GM19043 (cell line): ENCODE results near the gene ANP32B.
"Not testable (repeated sequence)": the region's sequence is repeated elsewhere in the genome, so short reads cannot be mapped to it uniquely, and the experiment has no call there.

Source experiments
- ATAC-seq: cut with Tn5 transposase; IDR thresholded peaks from one replicate; pipeline ENCODE4 v1.9.1; 2021; ENCODE audit warnings: low read depth; ENCODE audit not compliant: unreplicated experiment

ANP32B gene

DNA sequence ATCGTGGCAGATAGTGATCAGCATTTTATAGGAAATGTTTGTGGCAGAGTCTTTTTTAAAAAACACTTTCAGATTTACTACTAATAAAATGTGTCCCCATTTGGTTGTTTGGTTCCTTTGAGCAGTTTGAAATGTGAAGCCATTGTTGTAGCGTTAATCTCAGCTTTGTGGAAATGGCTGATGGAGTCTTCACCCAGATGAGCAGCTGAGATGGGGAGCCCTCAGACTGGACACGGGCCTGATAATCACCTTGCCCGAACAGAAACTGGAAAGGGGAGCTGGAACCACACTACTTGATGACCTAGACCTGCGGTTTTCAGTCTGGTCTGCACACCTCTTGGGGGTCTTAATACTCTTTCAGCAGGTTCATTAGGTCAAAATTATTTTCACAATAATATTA, 20.6 kb upstream of the ANP32B start:
- ATAC-seq = no peak

DNA sequence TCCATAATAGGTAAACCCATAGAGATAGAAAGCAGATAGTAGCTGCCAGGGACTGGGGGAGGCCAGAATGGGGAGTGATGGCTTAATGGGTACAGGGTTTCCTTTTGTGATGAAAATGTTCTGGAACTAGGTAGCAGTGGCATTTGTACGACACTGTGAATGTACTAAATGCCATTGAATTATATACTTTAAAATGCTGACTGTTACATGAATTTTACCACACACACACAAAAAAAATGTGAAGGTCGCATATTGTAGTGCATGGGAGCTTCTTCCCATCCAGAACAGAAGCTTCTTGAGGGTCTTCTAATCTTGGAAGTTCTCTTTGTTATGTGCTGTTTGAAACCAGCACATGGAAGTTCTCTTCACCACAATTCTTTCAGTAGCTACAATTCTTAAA, 19.9 kb upstream of the ANP32B start:
- no peak for ATAC-seq

DNA sequence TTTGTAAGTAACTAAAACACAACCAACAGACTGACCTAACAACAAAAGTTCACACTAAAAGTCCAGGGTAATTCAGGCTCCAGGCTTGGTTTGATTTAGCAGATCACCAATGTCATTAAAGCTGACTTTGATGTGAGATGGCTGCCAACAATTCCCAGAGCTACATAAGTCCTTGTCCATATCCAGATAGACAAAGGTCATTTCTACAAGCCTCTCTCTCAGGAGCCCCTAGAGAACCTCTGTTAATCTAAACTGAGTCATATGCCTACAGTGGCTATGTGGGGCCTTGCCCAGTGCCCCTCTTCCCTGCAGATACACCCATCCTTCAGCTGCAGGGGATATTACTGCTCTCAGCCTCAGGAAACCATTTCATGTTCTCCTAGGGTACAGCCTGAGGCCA, 18.2 kb upstream of the ANP32B start:
- ATAC-seq = no peak

DNA sequence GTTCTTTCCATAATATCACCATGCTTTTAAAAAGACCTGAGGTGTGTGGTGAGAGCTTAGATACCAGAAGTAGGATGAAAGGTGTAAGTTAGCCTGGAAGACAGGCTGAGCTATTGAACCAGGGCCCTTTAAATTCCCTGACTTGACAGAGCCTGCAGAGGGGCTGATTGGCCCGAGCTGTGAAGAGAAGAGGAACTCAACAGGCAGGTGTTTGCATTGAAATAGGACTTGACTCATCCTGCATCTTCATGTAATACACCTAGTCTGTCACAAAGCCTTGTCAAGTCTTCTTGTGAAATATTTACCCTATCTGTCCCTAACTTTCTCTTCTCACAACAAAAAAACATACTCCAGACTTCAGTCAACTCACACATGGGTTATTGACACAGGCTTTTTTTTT, 16.6 kb upstream of the ANP32B start:
- ATAC-seq = no peak

DNA sequence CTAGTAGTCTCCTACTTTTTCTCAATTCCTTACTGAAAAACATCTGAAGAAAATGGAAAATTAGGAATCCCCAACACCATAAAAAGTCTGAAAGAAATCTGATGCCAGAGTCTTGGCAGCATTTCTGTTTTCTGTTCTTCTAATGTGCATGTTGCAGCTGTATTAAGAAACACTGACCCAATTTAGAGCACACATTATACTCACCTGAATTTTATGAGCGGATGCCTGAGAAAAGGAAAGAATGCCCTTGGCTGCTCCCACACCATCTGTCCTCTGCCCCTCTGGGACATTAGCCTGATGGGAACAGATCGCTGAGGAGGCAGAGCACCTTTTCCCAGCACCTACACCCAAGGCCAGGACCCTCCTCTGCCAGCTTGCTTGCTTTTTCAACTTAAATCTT, 14.1 kb upstream of the ANP32B start:
- ATAC-seq = no peak

DNA sequence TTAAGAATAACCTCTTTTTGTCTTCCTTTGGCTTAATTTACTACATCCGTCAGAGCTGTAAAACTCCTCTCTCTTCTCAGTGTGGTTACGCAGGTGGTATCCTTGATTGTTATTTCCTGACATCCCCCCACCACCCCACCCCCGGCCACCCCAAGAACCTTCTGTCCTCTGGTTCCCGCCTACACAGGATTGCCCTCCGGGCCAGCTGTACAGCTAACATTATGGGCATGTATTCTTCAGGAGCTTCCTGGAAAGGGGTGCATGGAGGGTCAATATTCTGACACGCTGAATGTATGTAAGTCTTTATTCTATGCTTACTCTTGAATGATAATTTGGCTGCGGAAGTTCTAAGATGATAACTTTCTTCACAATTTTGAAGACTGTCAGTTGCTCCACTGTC, 13.0 kb upstream of the ANP32B start:
- ATAC-seq = no peak

DNA sequence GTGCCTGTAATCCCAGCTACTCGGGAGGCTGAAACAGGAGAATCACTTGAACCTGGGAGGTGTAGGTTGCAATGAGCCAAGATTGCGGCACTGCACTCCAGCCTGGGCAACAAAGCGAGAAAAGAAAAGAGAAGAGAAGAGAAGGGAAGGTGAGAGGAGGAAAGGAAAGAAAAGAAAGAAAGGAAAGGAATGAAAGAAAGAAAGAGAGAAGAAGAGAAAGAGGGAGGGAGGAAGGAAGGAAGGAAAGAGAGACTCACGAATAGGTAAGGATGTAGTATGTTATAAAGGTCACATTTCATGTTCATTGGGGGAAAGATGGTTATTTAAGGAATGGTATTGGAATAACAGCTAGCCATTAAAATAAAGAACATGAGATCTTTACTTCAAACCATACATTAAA, 10.4 kb upstream of the ANP32B start:
- no peak for ATAC-seq

DNA sequence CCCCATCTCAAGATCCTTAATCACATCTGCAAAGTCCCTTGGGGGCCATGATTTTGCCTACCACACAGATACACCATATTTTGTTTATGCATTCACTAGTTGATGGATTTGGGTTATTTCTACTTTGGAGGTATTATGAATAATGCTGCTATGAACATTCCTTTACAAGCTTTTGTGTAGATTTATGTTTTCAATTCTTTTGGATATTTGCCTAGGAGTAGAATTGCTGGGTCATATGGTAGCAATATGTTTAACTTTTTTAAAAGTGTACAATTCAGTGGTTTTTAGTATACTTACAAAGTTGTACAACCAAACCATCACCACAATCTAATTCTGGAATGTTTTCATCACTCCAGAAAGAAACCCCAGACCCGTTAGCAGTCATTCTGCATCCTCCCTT, 7.8 kb upstream of the ANP32B start:
- ATAC-seq = no peak

DNA sequence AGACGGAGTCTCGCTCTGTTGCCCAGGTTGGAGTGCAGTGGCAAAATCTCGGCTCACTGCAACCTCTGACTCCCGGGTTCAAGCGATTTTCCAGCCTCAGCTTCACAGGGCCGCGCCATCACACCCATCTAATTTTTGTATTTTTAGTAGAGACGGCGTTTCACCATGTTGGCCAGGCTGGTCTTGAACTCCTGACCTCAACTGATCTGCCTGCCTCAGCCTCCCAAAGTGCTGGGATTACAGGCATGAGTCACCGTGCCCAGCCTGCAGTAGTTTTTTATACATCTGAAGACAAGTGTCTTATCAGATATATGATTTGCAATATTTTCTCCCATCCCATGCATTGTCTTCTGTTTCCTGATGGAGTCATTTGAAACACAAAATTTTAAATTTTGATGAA, 6.5 kb upstream of the ANP32B start:
- ATAC-seq = not testable (repeated sequence)

DNA sequence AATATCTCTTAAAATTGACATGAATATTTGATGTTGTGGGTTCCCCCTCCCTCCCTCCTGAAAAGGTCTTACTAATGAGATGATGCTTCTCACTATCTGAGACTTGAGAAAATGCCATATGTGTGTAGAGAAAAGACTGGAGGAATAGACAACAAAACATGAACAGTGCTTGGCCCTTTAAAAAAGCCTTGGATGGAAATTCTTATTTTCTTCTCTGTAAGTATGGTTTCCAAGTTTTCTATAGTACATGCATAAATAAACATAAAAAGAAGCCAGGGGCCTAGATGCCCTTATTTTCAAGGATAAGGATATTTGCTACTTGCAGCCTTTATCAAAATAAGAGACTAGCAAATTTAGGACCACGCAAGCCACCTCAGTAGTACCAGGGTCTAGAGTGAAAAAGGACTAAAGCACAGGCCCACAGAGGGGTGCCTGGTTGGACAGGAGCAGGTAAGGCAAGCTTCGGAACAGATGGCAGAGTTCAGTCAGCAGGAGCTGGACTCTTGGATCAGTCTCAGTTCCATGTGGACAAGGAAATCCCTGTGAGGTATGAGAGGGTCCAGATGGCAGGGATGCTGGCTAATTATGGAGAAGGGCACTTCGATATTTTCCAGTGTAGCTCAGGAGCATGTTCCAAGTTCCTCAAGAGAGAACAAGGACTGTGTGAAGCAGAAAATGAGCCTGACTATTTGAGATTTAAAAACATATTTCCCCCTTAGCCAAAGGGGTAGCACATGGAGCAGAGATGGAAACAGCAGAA, 4.6 kb upstream of the ANP32B start:
- no peak for ATAC-seq

DNA sequence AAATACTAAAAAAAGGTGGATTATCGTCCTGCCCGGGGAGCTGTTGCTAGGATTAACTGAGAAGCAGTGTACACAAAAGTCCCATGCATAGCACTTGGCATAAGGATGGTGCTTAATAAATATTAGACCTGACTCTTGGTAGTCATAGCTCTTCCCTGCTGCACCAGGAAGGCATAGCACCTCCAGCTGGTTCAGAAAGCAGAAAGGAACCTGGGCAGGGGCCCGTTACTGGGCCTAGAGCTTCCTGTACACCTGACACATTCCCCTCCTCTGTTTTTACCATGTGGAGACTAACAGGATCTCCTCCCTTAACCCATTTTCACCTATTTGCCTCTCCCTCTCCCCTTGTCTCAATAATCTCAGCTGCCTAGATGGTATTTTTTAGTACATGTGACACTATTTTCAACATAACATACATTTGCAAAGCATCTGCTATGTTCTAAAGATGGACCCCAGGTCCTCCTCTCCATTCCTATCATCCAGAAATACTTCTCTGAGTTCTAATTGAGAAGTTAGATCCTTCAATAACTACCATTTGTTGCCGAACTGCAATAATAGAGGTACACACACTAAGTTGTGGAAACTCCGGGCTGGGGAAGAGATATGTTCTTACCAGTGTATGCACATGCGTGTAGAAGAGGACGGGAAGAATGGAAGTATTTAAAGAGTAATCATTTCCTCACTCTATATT, 3.2 kb upstream of the ANP32B start:
- no peak for ATAC-seq

DNA sequence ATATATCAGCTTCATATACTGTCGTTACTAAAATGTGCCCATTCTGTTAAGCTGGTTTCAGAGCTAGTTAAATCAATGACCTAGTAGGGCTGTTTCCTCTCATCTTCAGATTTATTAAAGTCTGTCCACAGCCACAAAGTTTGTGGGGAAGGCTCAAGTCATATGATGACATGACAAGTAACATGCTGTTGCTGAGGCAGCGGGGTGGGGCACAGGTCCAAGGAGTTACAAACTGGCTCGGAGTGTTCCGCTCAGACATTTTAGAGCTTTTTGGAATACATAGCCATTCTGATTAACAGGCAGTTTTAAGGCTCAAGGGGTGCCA, 2.7 kb upstream of the ANP32B start:
- no peak for ATAC-seq

DNA sequence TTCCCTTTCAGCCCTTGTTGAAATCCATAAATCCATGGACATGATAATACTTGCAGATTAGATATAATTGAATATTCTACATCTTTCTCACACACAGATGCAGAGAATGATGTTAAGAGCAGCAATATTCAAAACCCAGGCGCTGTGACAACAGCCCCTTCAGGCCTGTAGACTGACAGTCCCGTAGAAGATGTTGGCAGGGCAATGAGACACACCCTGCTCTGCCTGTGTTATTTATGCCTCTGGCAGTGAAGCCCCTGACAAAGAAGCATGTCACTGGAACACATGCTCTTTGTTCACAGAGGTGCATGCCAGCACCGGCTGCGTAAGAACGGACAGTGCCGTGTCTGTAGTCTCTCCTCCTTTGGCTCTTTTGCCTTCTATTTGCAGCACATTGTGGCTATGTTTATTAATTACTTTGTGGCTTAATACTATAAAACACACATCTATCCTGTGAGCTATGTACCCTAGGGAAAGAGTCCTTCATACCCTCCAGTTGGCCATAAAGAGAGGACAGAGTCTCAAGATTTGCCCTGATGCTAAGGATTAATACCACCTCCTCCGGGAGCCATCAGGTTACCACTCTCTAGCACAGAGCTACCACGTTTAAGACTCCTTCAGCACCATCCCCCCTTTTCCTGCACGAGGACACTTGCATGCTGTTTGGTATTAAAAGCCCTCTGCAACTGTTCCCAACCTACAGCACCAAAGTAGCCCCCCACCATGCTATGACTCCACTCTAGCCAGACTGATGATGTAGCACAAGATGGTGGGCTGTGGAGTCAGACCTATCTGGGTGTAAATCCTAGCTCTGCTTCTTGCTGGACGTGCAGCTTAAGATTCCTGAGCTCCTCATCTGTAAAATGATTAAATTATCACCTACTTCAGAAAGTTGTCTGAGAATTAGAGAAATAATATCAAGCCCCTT, 2.0 kb upstream of the ANP32B start:
- ATAC-seq = no peak

DNA sequence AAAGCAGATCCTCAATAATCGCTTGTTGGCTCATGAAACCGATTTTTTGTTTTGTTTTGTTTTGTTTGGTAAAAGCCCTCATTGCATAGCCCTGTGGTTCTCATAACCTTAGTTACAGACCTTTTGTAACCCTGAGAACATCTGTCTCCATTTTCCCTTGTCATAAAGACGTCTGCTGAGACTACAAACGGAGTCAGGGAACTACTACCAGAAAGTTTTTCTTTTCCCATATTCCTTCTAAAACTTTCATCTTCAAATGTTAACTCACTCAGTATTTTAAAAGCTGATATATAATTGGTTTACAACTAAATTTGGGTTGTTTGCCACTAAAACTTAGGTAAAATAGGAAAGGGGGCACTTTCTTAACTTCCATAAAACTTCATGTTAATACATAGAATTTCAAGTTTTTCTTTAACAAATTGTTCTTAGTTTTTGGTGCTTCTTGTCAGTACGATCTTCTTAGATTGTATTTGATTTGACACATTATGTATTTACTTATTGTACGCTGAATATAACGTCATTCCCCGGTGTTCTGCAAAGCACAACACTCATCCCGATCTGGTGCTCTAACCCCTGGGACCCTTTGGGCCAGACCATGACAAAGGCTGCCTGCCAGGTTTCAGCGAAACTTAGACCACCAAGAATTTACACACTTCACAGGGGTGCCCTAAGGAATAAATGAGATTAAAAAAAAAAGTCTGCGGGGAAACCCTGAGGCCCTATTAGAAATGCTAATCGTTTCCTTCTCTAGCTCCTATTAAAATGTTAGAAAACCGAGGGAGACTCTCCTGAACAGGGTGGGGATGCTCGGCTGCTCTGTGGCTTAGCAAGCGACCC, 1.1 kb upstream of the ANP32B start:
- ATAC-seq = no peak

DNA sequence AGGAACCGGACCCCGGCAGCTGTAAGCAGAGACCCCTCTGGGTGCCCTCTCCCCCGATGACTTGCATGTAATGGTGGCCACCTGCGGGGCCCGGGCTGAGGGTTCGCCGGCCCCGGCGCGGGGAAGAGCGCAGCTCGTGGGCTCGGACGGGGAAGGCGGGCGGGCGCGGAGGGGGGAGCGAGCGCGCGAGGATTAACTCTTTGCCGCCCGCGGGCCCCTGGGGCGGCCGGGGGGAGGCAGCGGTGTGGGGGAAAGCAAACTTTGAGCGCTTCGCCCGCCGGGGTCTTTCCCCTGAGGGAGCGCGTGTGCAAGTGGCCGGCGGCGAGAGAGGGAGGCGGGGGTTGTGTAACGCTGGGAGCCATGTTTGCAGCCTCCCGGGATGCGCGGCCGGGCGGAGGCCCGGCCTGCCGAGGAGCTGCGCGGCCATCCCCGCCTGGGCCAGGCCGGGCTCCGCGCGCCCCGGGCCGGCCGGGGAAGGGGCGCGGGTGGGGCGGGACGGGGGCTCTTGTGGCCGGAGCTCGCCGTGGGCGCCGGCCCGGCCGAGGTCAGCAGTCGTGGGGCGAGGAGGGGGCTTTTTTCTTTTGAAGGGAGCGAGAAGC, 547 bp downstream of the ANP32B start:
- ATAC-seq = peak; percentile 1

DNA sequence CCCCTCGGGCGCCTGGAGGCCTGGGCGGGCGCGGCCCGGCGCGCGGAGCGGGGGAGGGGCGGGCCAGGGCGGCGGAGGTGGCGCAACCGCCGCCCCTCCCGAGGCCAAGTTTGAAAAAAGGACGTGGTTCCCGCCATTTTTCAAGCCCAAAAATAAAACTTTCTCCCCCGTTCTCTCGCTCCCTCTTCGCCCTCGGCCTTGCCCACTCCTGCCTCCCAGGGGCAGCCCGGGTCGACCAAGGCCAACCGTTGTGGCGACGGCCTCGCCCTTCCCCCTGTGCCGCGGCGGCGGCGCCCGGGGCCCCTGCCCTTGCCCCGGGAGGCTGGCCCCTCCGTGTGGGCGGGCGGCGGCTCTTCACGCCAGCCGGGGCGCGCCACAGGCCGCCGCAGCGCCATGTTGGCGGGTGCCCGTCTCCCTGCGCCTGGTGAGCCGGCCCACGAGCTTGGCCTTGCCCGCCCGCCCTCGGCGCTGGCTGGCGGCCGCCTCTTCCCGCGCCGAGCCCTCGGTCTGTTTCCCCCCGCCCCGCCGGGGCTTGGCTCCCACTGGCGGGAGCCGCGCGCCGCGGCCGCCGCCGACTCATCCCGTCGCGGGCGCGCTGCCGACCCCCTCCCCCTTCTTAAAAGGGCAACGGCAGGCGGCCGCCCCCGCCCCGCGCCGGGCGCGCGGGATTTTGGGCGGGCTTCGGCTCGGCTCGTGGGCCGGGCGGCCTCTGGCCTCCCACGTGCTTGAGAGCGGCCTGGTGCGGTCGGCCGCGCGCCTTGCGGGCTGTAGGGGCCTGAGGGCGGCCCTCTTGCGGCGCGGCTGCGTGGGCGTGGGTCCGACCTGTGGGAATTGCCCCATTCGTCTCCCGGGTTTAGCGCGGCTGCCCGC, 1.3 kb downstream of the ANP32B start:
- no peak for ATAC-seq

DNA sequence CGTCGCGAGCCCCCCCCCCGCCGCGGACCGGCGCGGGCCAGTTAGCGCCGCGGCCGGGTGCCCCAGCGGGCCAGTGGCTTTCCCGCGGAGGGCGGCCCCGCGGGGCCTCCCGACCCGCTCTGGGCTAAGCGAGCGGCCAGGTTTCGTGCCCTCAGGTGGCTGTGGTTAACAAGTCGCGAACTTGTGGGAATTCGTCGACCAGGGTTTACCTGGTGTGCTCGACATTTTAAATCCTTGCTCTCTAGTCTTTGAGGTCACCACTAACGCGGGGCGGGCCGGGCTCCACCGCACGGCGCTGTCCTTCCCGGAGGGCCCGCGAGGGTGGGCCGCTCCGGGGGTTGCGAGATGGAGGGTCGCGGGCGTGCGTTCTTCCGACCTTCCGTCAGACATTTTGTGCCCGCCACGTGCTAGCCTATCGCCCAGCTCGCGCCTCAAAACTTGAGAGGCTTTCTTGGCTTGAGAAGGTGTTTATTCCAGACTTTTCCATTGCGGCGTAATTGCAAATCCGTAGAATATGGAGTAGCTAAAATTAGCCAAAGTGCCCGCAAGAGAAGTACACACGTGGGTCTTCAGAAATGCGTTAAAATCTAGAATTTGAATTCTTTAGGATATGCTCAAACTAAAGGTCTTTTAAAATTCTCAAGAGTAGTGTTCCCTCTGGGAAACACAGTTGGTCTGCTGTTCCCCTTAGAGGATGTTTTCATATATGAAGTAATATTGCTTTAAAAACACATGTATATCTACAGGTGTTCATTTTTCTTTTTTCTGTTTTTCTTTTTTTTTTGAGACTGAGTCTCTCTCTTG, 2.1 kb downstream of the ANP32B start:
- ATAC-seq = no peak

DNA sequence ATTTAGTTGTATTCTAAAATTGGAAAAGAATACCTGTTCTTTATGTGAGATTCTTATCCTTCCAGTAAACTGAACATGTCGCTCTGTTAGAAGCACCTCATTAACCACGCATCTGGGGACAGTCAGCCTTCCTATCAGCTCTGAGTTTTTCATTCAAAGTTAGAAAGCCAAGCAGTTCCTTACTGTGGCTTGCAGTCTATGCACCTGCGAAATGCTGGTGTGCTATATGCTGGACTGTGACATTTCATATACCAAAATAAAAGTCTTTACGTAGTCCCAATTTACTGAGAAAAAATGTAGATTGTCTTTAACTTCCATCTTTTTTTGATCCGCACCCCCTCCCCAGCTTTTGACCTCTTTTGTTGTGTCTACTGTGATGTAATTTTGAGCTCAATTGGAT, 4.3 kb downstream of the ANP32B start:
- no peak for ATAC-seq
